ENCODE results near the gene VEGFB. TPM values are rescaled to one million over a fixed set of nuclear protein-coding genes. Genes with fewer than 3 reads are reported as not detected.

The VEGFB gene
- total RNA-seq, 6 experiments from 2014 or later: 7.5 to 33.2 (median 16.6) TPM

- Histone ChIP-seq H3K27ac (peak overlapping the region; percentile 46 to 80 (median 48)), H3K36me3 (peaks cover 0 to 5% (median 2%) of the 10 kb centered on the region in 4 donors), H3K4me1 (peaks cover 0 to 27% (median 12%) of the 10 kb centered on the region in 4 donors), H3K27me3 (no peaks in the 10 kb centered on the region), H3K4me3 (peak overlapping the region; percentile 61 to 76 (median 69)), H3K9me3 (no peaks in the 10 kb centered on the region)
- WGBS (ENCODE audit: insufficient coverage, low coverage, low lambda C conversion rate, missing lambda C conversion rate): 35% methylated on average over 17 of the region's 31 CpGs
- DNase-seq: no peak
- no peak for TF ChIP-seq CTCF (IDR thresholded peaks at IDR 0.05)
- no peak for TF ChIP-seq POLR2A (IDR thresholded peaks at IDR 0.05)
- intact Hi-C loops (cut with DNase I): no loop called here
- ATAC-seq: peak in 2 of 4 donors; percentile 0 to 1
These were observed 13.5 kb downstream of the VEGFB start for GRCh38 chr11:64247729-64248531.

- ATAC-seq: no peak
- no peak for DNase-seq
- Histone ChIP-seq H3K36me3 (peaks cover 0 to 4% (median 2%) of the 10 kb centered on the region in 4 donors), H3K9me3 (no peaks in the 10 kb centered on the region), H3K27me3 (no peaks in the 10 kb centered on the region), H3K27ac (no peak overlapping the region), H3K4me3 (no peak overlapping the region), H3K4me1 (peaks cover 0 to 27% (median 12%) of the 10 kb centered on the region in 4 donors)
- intact Hi-C loops (cut with DNase I): no loop called here
- WGBS (ENCODE audit: insufficient coverage, low coverage, low lambda C conversion rate, missing lambda C conversion rate): 73% methylated on average over 3 of the region's 7 CpGs
- TF ChIP-seq CTCF (IDR thresholded peaks at IDR 0.05): no peak
- TF ChIP-seq POLR2A (IDR thresholded peaks at IDR 0.05): no peak
These were observed 14.2 kb downstream of the VEGFB start for GRCh38 chr11:64248578-64248977.

- Histone ChIP-seq H3K27ac (no peak overlapping the region), H3K4me1 (peaks cover 0 to 27% (median 12%) of the 10 kb centered on the region in 4 donors), H3K9me3 (no peaks in the 10 kb centered on the region), H3K36me3 (no peaks in the 10 kb centered on the region), H3K4me3 (no peak overlapping the region), H3K27me3 (no peaks in the 10 kb centered on the region)
- TF ChIP-seq CTCF (IDR thresholded peaks at IDR 0.05) (no peak), POLR2A (IDR thresholded peaks at IDR 0.05) (no peak)
- WGBS (ENCODE audit: insufficient coverage, low coverage, low lambda C conversion rate, missing lambda C conversion rate): 60% methylated on average over 1 of the region's 4 CpGs
- DNase-seq (no peak), ATAC-seq (no peak)
- intact Hi-C loops (cut with DNase I): no loop called here
These were observed 14.7 kb downstream of the VEGFB start for GRCh38 chr11:64249038-64249437.

- Histone ChIP-seq H3K36me3 (no peaks in the 10 kb centered on the region), H3K9me3 (no peaks in the 10 kb centered on the region), H3K4me1 (peaks cover 0 to 27% (median 12%) of the 10 kb centered on the region in 4 donors), H3K27me3 (no peaks in the 10 kb centered on the region), H3K27ac (no peak overlapping the region), H3K4me3 (no peak overlapping the region)
- ATAC-seq (peak in 3 of 4 donors; percentile 7 to 25 (median 22)), DNase-seq (no peak)
- TF ChIP-seq CTCF (IDR thresholded peaks at IDR 0.05): no peak
- no peak for TF ChIP-seq POLR2A (IDR thresholded peaks at IDR 0.05)
- intact Hi-C loops (cut with DNase I): no loop called here
- WGBS (ENCODE audit: insufficient coverage, low coverage, low lambda C conversion rate, missing lambda C conversion rate): 83% methylated on average over 1 of the region's 8 CpGs
These were observed 15.4 kb downstream of the VEGFB start for GRCh38 chr11:64249563-64250414.
